ENCODE measurements around the gene PDE8A. TPM values are rescaled to one million over a fixed set of nuclear protein-coding genes. Genes with fewer than 3 reads are reported as not detected.
A peak's percentile ranks its signal among the peaks of the same experiment; 100 is the strongest.

The PDE8A gene
- total and polyA plus RNA-seq, 10 of the 15 experiments (the other 5 are each of a cell fraction or from before 2014, with no cell fraction given): 6.7 to 69.2 (median 27.2) TPM

GRCh38 chr15:84982301-84982920, 755 bp downstream of the PDE8A start (continued):
- TF ChIP-seq ZNF207 (IDR thresholded peaks at IDR 0.05; ENCODE audit: borderline replicate concordance) (no peak), CREM (IDR thresholded peaks at IDR 0.05; ENCODE audit: low read depth) (0 out of 2 replicates have a peak, but pooled peaks have one; percentile 6), SUPT20H (IDR thresholded peaks at IDR 0.05; ENCODE audit: borderline replicate concordance, control insufficient read depth, low read depth, low read length) (no peak), RELB (IDR thresholded peaks at IDR 0.05; ENCODE audit: low read depth) (0 out of 2 replicates have a peak, but pooled peaks have one; percentile 45), SMARCA5 (IDR thresholded peaks at IDR 0.05) (no peak), SKIL (IDR thresholded peaks at IDR 0.05; ENCODE audit: low read depth, poor library complexity, severe bottlenecking) (peak; percentile 14), ZNF24 (IDR thresholded peaks at IDR 0.05) (no peak), PAX8 (IDR thresholded peaks at IDR 0.05) (no peak), PKNOX1 (IDR thresholded peaks at IDR 0.05) (peak; percentile 37; the same call in 1 of the 2 replicates), RUNX3 (IDR thresholded peaks at IDR 0.05; ENCODE audit: low read length) (0 out of 2 replicates have a peak, but pooled peaks have one; percentile 17), HDGF (IDR thresholded peaks at IDR 0.05) (no peak), FOS (IDR thresholded peaks at IDR 0.05; ENCODE audit: borderline replicate concordance, extremely low read depth, insufficient read length) (no peak), ZZZ3 (IDR thresholded peaks at IDR 0.05; ENCODE audit: control insufficient read depth, insufficient read length, low read depth) (no peak), CHD4 (IDR thresholded peaks at IDR 0.05) (no peak), ETV6 (conservative IDR thresholded peaks at IDR 0.05 in 1 of 2, IDR thresholded peaks at IDR 0.05 in 1 of 2; ENCODE audit: borderline replicate concordance in 1 of 2, low read depth in 1 of 2) (peak in 1 of 2 experiments; percentile 23; a peak in 1 of 4 replicates), JUNB (IDR thresholded peaks at IDR 0.05) (no peak), ZNF384 (IDR thresholded peaks at IDR 0.05; ENCODE audit: borderline replicate concordance, low read depth, low read length) (no peak), KDM1A (IDR thresholded peaks at IDR 0.05; ENCODE audit: borderline replicate concordance) (no peak)
- TF ChIP-seq, protein P1, sequence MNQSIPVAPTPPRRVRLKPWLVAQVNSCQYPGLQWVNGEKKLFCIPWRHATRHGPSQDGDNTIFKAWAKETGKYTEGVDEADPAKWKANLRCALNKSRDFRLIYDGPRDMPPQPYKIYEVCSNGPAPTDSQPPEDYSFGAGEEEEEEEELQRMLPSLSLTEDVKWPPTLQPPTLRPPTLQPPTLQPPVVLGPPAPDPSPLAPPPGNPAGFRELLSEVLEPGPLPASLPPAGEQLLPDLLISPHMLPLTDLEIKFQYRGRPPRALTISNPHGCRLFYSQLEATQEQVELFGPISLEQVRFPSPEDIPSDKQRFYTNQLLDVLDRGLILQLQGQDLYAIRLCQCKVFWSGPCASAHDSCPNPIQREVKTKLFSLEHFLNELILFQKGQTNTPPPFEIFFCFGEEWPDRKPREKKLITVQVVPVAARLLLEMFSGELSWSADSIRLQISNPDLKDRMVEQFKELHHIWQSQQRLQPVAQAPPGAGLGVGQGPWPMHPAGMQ (IDR thresholded peaks at IDR 0.05; ENCODE audit: borderline replicate concordance): no peak
- TF ChIP-seq, protein P2, sequence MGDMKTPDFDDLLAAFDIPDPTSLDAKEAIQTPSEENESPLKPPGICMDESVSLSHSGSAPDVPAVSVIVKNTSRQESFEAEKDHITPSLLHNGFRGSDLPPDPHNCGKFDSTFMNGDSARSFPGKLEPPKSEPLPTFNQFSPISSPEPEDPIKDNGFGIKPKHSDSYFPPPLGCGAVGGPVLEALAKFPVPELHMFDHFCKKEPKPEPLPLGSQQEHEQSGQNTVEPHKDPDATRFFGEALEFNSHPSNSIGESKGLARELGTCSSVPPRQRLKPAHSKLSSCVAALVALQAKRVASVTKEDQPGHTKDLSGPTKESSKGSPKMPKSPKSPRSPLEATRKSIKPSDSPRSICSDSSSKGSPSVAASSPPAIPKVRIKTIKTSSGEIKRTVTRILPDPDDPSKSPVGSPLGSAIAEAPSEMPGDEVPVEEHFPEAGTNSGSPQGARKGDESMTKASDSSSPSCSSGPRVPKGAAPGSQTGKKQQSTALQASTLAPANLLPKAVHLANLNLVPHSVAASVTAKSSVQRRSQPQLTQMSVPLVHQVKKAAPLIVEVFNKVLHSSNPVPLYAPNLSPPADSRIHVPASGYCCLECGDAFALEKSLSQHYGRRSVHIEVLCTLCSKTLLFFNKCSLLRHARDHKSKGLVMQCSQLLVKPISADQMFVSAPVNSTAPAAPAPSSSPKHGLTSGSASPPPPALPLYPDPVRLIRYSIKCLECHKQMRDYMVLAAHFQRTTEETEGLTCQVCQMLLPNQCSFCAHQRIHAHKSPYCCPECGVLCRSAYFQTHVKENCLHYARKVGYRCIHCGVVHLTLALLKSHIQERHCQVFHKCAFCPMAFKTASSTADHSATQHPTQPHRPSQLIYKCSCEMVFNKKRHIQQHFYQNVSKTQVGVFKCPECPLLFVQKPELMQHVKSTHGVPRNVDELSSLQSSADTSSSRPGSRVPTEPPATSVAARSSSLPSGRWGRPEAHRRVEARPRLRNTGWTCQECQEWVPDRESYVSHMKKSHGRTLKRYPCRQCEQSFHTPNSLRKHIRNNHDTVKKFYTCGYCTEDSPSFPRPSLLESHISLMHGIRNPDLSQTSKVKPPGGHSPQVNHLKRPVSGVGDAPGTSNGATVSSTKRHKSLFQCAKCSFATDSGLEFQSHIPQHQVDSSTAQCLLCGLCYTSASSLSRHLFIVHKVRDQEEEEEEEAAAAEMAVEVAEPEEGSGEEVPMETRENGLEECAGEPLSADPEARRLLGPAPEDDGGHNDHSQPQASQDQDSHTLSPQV (IDR thresholded peaks at IDR 0.05): no peak
